HCEC 1CT (cell line): ENCODE results near the gene TRIM8.
A peak's percentile ranks its signal among the peaks of the same experiment; 100 is the strongest.
"Not testable (repeated sequence)": the region's sequence is repeated elsewhere in the genome, so short reads cannot be mapped to it uniquely, and the experiment has no call there.

ENCODE experiments used
- DNase-seq: peaks from one replicate; pipeline ENCODE4 v3.0.0-alpha.2; 2017

Gene TRIM8

DNA sequence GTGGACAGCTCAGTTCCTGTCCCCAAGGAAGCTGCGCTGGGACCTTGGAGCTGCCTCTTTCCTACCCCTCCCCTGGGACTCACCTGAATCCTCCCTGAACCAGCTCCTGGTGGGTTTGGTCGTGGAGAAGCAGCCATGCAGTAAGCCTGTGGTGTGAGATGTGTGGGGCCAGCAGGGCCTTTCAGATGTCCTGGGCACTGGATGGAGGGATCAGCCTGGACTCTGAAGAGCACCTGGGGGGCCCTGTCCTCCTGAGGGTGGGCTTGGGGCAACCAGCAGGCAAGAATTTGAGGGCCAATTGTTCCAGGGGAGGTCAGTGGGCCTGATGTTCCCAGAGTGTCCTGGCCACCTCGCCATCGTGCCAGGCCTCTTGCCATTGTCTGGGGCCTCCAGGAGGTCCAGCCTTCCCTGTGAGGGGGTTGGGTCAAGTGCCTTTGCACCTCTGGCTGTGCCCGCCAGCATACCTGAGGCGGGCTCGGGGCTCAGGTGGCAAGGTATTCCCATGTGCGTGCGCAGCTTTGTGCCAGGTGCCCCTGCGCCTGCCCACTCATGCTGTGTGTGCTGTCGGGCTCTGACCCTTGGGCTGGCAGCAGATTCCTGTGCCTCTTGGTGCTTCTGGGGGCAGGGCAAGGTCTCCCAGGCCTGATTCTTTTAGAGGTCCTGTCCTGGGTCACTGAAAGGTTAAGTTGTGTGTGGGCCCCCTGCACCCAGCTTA lies 7.3 kb downstream of the TRIM8 start:
- DNase-seq, result no peak

DNA sequence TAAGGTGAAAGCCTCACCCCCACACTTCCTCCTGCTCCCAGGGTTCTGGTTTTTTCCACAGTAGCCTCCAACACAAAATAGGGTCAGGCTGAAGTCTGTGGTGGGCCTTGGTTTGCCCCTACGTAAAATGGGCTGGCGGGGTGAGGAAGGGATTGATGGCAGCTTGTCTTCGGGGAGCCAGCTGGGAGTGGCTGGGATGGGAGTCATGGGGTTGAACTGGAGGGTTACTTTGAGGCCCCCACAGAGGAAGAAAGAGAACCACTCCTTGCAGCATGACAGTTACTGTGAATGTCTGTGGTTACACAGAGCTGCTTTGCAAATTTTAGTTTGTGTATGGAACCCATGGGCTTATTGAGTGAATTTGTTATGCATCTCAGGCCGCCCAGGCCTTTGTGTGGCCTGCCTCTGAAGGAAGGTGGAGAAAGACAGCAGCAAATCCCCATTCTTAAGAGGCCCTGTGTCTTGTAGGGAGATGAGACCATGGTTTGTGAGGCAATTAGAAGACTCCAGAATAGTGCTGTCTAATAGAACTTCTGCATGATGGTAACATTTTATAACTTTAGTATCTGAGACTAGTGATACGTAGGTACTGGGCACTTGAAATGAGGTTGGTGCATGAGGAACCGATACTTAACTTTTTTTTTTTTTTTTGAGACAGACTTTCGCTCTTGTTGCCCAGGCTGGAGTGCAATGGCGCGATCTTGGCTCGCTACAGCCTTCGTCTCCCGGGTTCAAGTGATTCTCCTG lies 8.1 kb downstream of the TRIM8 start:
- no peak for DNase-seq

DNA sequence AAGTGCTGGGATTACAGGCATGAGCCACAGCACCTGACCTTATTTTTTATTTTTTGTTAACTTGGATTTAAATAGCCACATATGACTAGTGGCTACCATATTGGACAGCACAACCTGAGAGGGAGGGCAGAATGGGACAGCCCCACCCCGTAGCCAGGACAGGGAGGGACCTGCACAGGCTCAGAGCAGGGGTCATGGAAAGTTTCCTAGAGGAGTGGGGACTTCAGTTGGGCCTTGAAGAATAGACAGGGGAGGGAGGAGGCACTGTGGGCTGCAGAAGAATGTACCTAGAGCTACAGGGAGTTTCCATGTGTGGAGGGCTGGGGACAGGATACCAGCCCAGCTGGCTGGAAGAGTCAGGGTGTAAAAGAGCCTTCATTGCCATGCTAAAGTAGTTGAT lies 8.8 kb downstream of the TRIM8 start:
- DNase-seq, result no peak

DNA sequence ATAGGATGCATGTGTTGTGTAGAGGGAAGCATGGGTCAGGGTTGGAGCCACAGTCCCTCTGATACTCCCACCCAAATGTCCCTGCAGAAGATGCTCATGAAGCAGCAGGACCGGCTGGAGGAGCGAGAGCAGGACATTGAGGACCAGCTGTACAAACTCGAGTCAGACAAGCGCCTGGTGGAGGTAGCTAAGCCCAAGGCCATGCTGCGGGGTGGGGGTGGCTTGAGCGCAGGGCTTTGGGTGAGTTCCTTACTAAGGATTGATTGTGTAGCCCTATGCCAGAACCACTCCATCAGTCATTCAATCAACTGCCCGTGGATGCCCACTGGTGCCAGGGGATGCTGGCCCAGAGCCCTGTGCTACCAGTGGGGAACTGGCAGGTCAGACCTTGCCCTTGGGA lies 10.3 kb downstream of the TRIM8 start:
- no peak for DNase-seq

DNA sequence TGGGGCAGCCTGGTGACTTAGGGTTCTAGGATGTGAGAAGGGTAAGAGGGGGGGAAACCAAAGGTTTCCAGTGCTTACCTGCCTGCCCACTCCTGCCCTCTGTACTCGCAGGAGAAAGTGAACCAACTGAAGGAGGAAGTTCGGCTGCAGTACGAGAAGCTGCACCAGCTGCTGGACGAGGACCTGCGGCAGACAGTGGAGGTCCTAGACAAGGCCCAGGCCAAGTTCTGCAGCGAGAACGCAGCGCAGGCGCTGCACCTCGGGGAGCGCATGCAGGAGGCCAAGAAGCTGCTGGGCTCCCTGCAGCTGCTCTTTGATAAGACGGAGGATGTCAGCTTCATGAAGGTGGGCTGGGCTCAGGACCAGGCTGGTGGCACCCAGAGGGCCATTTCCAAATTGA lies 10.7 kb downstream of the TRIM8 start:
- no peak for DNase-seq

DNA sequence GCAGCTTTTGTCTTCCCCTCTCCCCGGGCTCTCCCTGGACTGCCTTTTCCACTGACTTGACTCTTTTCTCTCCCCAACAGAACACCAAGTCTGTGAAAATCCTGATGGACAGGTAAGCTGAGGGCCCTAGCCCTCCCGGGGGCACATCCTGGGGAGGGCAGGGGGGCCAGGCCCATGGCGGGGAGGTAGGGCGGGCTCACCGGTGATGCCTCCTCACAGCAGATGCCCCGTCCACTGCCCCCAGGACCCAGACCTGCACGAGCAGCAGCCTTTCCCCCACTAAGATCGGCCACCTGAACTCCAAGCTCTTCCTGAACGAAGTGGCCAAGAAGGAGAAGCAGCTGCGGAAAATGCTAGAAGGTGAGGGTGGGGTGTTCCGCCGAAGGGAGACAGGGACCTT lies 11.7 kb downstream of the TRIM8 start:
- DNase-seq, result no peak

DNA sequence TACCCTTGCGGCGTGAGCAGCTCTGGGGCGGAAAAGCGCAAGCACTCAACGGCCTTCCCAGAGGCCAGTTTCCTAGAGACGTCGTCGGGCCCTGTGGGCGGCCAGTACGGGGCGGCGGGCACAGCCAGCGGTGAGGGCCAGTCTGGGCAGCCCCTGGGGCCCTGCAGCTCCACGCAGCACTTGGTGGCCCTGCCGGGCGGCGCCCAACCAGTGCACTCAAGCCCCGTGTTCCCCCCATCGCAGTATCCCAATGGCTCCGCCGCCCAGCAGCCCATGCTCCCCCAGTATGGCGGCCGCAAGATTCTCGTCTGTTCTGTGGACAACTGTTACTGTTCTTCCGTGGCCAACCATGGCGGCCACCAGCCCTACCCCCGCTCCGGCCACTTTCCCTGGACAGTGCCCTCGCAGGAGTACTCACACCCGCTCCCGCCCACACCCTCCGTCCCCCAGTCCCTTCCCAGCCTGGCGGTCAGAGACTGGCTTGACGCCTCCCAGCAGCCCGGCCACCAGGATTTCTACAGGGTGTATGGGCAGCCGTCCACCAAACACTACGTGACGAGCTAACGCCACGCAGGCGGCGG lies 12.6 kb downstream of the TRIM8 start:
- no peak for DNase-seq

DNA sequence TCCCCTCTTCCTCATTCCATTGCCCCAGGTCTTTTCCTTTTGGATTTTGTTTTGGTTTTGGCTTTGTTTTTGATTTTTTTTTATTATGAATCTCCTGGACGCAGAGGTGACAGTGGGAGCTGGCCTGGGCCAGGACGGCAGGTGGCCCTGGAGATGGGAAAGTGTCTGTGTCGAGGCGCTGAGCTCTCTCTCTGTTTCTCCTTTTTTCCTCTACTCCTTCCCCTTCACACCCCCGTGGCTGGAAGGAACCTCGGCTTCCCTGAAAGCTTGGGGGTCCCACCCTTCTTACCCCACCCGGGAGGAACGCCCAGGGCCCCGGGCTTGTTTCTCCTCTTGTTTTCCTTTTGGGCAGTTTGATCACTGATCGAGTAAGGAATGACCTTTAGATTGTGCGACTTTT lies 13.2 kb downstream of the TRIM8 start:
- DNase-seq, result no peak

DNA sequence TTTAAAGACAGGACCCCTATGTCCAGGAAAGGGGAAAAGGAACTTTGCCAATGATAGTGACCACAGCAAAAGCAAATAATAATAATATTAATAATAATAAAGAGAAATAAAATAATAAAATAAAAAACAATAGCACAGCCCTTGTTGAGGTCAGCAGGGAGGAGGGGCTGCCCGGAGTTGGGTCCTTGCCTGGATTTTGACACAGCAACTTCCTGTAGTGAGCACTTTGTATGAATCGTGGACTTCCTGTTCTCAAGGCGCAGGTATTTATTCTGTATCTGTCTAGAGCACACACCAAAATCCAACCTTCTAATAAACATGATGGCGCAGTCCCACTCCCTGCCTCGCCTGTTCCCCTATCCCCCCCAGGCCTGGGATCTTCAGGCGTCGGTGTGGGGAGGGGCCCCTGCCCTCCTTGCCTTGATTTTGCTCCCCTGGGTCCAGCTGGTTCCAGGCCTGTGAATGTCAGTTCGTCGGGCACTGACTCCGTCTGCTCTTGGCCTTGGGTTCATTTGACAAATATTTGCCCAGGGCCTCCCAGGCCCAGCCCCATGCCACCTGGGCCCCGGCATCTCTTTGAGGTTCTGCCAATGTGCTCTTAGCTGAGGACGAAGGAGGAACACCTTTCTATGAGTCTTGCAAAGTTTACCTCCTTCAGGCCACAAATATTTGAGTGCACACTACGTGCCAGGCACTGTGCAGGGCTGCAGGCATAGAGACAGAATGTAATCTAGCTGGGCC lies 13.9 kb downstream of the TRIM8 start:
- no peak for DNase-seq

DNA sequence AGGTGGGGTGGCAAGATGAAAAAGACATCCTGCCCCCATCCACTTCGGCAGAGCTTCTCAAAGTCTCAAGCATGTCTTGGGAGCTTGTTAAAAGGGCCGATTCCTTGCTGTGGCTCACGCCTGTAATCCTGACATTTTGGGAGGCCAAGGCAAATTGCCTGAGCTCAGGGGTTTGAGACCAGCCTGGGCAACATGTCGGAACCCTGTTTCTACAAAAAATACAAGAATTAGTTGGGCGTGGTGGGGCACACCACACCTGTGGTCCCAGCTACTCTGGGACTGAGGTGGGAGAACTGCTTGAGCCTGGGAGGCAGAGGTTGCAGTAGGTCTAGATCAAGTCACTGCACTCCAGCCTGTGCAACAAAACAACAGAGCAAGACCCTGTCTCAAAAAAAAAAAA lies 14.5 kb downstream of the TRIM8 start:
- no peak for DNase-seq

DNA sequence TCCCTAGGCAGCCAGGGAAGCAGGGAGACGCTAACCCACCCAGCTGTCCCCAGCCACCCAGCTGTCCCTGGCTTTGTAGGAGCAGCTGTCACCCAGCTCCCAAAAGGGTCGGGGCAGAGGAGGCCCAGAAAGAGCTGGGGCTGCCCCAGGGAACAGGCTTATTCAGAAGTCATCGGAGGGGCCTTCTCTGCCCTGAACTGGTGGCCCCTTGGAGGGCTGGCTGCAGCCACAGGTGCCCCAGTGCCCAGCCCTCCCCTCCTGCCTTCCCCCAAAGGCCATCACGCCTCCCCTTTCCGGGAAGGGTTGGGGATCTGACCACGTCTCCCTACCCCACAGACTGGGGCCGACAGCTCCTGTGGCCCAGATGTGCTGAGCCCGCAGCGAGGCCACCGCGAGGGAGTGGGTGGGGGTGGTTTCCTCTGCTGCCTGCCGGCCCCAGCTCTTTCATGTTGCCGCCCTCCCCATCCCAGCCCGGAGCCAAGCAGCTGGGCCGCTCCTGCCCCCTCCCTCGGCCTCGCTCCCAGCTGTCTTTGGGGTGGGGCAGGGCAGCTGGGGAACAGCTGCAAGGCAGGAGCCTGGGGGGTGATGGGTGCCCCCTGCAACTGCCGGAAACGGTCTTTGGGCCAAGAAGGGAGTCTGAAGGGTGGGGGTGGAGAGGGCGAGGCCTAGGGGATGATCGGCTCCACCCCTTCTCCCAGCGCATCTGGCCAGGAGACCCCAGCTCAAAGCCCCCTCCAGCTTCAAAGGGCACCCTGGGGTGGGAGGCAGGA lies 16.8 kb downstream of the TRIM8 start:
- DNase-seq, result peak; percentile 76

DNA sequence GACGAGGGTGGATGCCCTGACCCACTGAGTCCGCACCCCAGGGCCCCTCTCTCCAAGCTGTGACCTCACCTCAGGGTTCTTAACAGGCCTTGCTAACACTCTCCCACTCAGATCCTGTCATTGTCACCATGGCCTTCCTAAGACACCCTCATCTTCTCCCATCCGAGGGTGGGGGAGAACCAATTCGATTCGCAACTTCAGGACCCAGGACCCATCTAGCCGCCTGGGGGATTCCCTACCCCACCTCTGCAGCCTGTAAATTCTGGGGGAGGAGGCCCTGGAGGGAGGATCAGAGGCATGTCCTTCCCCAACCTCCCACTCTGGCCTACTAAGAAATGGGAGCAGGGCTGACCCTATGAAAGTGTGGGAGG lies 17.4 kb downstream of the TRIM8 start:
- no peak for DNase-seq

DNA sequence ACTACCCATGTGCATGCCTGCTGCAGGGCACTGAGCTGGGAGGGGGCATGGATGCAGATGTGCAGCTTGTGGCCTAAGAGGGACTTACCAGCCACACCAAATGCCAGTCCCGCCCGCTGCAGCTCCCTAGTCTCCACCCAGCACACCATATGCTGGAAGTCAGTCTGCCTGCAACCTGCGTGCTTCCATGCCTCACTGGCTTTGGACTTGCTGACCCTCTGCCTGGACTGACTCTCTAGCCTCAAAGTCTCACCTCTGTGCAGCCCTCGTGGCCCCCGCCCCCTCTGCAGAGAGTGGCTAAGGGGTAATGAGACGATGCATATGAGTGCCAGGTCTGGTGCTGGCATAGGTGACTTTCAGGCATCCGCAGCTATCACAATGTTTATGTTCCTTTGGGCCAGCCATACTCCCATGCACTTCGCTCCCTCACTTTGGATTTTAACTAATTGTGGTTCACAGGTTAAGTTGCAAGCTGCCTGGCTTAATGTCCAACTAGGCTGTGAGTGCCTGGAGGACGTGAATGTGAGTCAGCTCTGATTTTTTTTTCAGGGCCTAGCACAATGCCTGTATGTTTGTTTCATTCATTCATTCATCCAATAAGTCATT lies 21.7 kb downstream of the TRIM8 start:
- no peak for DNase-seq

DNA sequence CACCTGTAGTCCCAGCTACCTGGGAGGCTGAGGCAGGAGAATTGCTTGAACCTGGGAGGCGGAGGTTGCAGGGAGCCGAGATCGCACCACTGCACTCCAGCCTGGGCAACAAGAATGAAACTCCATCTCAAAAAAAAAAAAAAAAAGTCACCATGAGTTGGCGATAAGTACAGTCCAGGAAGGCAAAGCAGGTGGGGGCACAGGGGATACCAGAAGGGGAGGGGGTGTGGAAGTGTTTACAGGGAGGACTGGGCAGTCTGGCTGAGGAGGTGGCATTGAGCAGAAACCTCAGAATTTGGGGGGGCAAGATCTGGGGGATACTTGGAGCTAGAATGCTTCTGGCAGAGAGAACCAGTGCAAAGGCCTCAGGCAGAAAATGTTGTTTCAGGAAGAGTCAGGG lies 23.1 kb downstream of the TRIM8 start:
- not testable (repeated sequence) for DNase-seq

DNA sequence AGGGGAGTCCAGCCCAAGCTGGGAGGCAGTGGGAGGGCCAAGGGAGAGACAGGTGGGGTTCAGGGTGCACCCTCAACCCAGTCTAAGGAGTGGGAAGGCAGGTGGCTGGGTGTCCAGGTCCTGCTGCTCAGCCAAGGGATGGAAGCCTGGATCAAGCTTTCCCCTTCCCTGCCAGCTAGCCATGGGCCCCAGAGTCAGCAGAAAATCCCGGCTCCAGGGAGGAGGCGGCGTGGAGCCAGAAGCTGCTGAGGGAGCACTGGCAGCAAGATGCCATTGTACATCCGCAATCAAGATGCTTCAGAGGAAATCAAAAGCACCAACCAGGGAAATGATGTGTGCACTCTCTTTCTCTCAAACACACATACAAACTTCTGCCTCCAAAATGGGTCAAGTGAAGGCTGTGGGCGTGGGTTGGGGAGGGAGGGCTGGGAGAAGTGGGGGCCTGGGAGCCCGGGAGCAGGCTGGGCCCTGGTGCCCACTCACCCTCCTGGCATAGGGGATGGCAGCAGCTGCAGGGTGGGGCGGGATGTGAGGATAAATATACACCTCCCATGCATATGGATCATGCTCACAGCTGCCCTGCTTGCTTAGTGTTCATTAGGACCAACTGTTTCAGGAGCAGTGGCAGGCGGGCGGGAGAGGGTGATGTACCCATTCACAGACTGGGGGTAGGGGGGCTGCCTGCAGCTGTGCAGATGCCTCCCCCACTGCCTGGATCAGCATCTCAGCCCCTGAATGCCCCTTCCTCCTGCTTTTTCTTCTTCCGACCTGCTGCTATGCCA lies 24.2 kb downstream of the TRIM8 start:
- DNase-seq, result no peak

DNA sequence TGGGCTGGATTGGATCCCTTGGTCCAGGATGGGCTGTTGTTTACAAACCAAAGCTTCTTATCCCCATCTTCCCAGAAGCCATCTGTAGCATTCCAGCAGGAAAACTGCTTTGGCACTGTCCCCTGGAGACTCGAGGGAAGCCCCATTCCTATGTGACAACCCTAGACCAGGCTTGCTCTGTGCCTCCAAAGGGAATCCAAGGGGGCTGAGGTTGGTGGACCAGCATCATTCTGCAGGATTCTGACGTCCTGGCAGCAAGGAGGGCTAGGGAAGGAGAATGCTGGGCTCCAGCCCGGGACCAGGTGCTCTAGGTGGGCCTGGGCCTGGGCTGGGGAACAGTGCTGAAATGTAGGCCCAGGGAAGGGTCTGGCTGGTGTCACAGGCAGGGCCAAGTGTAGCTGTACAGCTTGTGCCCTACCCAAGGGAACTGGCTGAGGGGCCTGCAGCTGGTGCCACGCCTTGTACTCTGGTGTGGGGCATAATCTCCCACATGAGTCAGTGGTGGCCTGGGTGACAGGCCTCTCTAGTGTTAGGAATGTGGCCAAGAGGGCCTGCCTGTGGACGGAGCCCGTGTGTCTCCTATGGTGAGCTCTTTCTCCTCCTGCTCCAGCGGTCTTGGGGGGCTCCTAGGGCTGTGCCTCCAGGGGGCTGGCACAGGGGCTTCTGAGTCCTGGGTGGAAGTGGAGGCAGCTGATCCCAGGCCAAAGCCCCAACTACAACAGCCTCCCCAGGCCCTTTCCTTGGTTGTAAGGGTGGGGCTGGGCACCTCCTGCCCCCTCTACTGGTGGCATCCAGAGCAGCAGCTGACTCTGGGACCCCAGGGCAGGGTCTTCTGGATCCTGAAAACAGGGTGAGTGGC lies 25.2 kb downstream of the TRIM8 start:
- peak; percentile 53 for DNase-seq

DNA sequence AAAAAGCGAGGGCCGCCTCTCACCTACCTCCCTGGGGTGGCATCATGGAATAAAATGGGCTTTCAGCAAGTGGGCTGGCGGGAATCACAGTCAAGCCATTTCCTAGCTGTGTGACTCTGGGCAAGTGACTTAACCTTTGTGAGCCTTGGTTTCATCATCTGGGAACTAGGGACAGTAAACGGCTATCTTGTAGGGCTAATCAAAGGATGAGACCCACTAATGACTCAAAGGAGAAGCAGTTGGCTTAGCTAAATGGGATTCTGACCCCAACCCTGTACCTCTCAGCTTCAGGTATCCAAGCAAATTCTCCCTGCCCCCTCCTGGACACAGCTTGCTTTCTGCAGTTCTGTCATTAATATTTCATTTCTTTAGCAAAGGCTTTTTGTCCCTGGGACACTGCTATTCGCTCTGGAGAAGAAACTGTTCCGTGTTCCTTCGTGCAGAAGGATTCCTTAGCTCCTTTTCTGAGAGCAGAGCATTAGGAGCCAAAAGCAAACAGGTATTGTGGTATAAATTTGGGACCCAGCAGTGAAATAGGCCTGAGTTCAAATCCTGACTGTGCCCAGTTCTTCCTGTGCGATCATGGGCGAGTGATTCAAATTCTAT lies 25.9 kb downstream of the TRIM8 start:
- DNase-seq, result no peak

DNA sequence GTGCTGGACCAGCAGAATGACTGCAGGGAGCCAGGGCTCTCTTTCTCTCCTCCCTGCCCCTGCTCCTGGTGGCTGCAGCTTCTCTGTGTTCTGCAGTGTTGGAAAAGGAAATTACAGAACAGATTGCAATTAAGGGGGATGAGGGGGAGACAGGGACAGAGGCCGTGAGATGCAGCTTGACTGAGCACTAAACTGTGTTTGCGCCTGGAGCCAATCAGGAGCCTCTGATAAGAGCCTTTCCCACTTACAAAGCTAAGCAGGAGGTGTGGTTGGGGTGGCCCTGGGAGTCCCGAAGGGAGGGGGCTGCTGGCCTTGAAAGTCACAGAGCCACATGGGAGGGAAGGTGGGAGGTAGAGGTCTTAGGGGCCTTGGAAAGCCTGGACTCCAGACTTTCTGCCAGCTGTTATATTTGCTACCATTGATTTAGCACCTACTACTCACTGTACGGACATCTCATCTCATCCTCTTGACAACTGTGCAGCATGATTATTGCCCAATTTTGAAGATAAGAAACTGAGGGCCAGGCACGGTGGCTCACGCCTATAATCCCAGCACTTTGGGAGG lies 26.7 kb downstream of the TRIM8 start:
- DNase-seq, result no peak

DNA sequence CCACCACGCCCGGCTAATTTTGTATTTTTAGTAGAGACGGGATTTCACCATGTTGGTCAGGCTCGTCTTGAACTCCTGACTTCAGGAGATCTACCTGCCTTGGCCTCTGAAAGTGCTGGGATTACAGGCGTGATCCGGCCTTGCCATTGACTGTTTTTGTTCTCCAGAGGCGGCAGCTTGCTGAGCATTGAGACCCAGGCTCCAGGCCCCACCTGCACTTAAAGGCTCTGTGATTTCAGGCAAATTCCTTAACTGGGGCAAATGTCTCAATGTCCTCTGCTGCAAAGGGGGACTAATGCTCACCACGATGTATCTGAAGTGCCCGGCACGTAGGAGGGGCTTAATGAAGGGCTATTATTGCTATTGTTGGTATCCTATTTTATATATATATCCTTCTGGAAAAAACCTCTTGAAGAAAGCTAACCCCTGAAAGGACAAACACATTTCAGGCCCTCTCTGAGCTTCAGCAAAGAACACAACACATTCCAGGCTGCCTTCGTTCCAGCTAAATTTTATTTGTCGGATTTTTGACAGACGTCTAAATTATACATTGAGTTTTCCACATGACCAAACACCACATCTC lies 29.0 kb downstream of the TRIM8 start:
- DNase-seq, result no peak
